H54 (cell line): ENCODE data around the gene DGCR2.
A peak's percentile ranks its signal among the peaks of the same experiment; 100 is the strongest.
"Not testable (repeated sequence)": the region's sequence is repeated elsewhere in the genome, so short reads cannot be mapped to it uniquely, and the experiment has no call there.

ENCODE experiments used
- DNase-seq: peaks from one replicate; pipeline ENCODE4 v3.0.0; 2011; ENCODE audit warnings: low spot score, mixed read lengths; ENCODE audit not compliant: insufficient read length
- FAIRE-seq: peaks from 3 replicates; lab custom pipeline; 2011; peaks lifted over from hg19 to GRCh38; lab: Jason Lieb, UNC
- POLR2A ChIP-seq: IDR thresholded peaks from 2 replicates; pipeline ENCODE4 v1.6.1; 2011; ENCODE audit warnings: low read depth, mild to moderate bottlenecking, low read length

DGCR2 gene

GRCh38 chr22:19103880-19104821 lies 18.1 kb downstream of the DGCR2 start:
- FAIRE-seq (no peak), DNase-seq (no peak)
- no peak for TF ChIP-seq POLR2A

DNA sequence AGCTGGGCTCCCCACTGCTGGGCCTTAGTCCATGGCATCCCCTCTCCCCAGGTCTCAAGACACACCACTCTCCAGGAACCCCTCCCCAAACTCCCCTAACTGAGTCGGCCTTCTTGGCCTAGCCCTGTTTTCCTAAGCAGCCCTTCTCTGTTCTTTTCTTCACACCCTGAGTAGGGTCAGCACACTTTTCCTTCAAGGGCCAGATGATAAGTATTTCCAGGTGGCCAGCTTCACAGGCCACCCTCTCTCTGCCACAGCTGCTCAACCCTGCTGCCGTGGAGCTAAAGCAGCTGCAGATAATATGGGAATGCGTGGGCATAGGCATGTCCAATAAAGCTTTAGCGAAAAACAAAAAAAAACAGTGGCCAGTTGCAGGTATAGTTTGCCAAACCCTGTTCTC lies 24.1 kb downstream of the DGCR2 start:
- no peak for TF ChIP-seq POLR2A
- FAIRE-seq (no peak), DNase-seq (no peak)

DNA sequence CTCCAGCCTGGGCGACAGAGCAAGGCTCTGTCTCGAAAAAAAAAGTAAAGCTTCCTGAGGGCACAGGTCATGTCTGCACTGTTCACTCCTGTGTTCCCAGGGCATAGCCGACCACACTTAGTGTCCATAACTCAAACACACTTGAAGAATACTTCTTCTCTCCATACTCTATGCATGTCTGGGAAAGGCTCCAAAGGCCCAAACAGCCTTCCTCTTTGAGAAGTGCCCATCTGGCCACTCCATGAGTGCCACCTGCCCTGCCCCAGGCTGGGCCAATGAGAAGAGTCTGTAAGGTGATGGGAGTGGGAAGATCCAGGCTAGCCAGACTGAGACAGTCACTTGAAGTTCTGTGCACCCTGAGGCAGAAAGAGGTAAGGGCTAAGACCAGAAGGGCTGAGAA lies 24.7 kb downstream of the DGCR2 start:
- no peak for DNase-seq
- FAIRE-seq: no peak
- TF ChIP-seq POLR2A: no peak

DNA sequence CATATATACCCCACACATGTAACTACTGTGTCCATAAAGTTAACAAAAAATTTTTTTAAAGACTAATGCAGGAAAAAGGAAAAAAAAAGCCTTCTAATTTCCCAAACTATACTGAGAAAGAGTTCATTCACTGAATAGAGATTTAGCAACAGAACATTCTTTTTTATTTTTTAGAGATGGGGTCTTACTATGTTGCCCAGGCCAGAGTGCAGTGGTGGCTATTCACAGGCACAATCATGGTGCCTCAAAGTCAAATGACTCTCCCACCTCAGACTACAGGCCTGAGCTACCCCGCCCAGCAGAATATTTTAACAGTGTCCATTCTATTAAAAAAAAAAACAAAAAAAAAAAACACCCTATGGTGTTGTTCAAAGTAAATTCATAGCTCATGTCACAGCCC lies 25.7 kb downstream of the DGCR2 start:
- TF ChIP-seq POLR2A: no peak
- DNase-seq (no peak), FAIRE-seq (no peak)

- no peak for TF ChIP-seq POLR2A
- DNase-seq (no peak), FAIRE-seq (no peak)
These were observed 27.7 kb downstream of the DGCR2 start for GRCh38 chr22:19094393-19094997.

DNA sequence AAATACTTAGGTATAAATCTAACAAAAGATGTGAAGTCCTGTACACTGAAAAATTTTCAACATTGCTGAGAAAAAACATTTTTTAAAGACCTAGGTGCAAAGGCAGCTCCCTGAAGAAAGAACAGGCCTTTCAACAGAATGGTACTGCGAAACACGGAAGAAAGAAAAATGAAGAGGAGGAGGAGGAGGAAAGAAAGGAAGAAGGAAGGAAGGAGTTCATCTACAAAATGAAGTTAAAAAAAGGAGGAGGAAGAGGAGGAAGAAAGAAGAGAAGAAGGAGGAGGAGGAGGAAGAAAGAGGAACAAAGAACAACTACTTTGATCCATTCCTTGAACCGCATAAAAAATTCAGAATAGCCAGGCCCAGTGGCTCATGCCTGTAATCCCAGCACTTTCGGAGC lies 29.5 kb downstream of the DGCR2 start:
- DNase-seq (no peak), FAIRE-seq (no peak)
- no peak for TF ChIP-seq POLR2A

- no peak for TF ChIP-seq POLR2A
- DNase-seq: no peak
- FAIRE-seq: no peak
These were observed 31.6 kb downstream of the DGCR2 start for GRCh38 chr22:19090586-19091127.

GRCh38 chr22:19090183-19090582 lies 32.0 kb downstream of the DGCR2 start:
- no peak for DNase-seq
- TF ChIP-seq POLR2A: no peak
- no peak for FAIRE-seq

DNA sequence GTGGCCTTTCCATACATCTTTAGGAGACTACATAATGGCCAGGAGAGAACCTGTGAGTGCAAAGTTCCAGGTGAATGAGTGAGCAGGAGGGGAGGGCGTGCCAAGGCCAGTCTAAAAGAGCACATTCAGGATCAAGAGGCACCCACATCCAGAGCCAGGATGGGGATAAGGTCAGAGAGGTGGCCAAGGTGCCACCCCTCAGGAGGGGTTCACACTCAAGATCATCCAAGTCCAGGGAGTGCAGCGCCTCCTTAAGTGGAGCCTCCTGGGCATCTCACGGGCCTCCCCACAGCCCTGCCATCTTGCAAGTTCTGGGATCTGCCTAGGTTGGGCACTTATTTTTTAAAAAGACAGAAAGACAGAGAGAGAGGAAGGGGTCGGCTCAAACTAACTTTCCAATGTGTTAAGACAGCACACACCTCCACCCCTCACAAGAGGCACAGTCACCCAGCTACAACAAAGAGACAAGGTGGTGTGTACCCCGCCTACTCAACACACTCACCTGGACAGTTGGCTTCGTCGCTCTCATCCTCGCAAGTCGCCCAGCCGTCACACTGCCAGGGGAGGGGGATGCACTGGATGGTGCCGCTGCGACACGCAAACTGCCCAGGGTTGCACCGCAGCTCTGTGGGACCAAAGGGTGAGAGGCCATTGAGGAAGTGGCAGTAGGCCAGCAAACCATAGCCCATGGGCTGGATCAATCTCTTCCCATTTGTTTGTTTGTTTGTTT lies 33.2 kb downstream of the DGCR2 start:
- no peak for TF ChIP-seq POLR2A
- FAIRE-seq: no peak
- DNase-seq: no peak

GRCh38 chr22:19086896-19087295 lies 35.3 kb downstream of the DGCR2 start:
- peak; percentile 58 for FAIRE-seq
- DNase-seq: peak; percentile 47
- TF ChIP-seq POLR2A: no peak

DNA sequence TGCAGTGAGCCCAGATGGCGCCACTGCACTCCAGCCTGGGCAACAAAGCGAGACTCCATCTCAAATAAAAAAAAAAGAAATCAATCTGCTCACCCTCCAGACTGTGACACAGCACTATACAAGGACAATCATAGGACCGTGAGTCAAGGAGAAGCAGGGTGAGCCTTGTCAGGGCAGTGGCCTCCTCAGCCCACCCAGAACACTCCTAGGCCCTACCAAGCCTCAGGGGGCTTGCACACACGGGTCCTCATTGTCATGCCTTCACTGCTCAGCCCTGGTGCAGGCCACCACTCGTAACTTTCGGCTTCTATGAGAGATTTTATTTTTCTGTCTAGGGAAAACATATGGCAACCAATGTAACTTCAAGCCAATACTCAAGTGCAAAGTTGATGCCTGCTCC lies 35.8 kb downstream of the DGCR2 start:
- DNase-seq: no peak
- no peak for TF ChIP-seq POLR2A
- FAIRE-seq: no peak

DNA sequence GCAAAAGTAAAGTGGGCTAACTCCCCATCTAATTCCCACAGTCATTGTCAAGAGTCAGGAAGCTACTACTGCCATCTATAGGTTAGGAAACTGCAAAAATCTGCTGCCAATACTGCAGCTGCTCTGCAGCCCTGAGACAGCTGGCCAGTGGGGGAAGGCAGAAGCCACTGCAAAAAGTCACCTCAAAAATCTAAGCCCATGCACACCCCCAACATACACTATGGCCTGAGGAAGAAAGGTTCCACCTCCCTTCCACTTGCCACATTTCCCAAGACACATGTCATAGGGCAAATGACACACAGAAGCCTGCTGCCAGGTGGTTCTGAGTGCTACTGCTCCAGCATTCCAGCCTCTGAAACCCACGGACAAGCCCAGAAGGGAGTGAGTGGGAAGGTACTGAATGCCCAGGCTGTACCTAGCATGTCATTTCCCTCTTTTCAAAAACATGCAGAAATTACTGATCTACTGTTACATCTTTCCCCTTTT lies 36.9 kb downstream of the DGCR2 start:
- DNase-seq (peak; percentile 38), FAIRE-seq (no peak)
- no peak for TF ChIP-seq POLR2A

- not testable (repeated sequence) for FAIRE-seq, DNase-seq
These were observed 37.6 kb downstream of the DGCR2 start for GRCh38 chr22:19084586-19084985.

- FAIRE-seq, DNase-seq: not testable (repeated sequence)
These were observed 38.1 kb downstream of the DGCR2 start for GRCh38 chr22:19084126-19084525.
